Caco-2 (cell line): Measurements from ENCODE around the gene SHMT1. TPM values are rescaled to one million over a fixed set of nuclear protein-coding genes. Genes with fewer than 3 reads are reported as not detected.

ENCODE experiments used
- BruUV-seq: library from RNA; stranded (reverse); fragments of 400-500 nt; replicated peaks from 2 replicates; lab custom pipeline; 2021; lab: Mats Ljungman, UMichigan
- CTCF ChIA-PET: fragments of 300-600 bp; sonication (Branson Sonifier 250); formaldehyde crosslinking; loops from one replicate; lab custom pipeline; 2022; ENCODE audit warnings: antibody characterized with exemption; lab: Charles Lee
- POLR2A ChIA-PET: fragments of 300-600 bp; sonication (Branson Sonifier 250); formaldehyde crosslinking; loops from one replicate; lab custom pipeline; 2022; ENCODE audit warnings: antibody characterized with exemption; lab: Charles Lee
- DNase-seq, 2 experiments: peaks; one replicate each; pipeline versions ENCODE4 v3.0.0 to v3.0.0-alpha.2; 2020 to 2022
- H3K27me3 ChIP-seq: replicated peaks from 2 replicates; pipeline ENCODE4 v1.6.0; 2011; ENCODE audit warnings: low read length; ENCODE audit not compliant: control insufficient read depth, insufficient read depth
- H3K36me3 ChIP-seq: 2 replicates; pipeline ENCODE4 v1.5.1; 2011; ENCODE audit warnings: low read length; ENCODE audit not compliant: control insufficient read depth, insufficient read depth
- H3K4me1 ChIP-seq: fragments of 250-450 bp; sonication (Bioruptor Pico); 2 replicates; pipeline ENCODE4 v1.5.1; 2020; ENCODE audit warnings: mild to moderate bottlenecking
- H3K4me3 ChIP-seq: 2 replicates; pipeline ENCODE4 v1.5.1; 2011; ENCODE audit warnings: low read depth, mild to moderate bottlenecking, control low read depth, low read length
- H3K9me3 ChIP-seq: fragments of 250-450 bp; sonication (Bioruptor Pico); 2 replicates; pipeline ENCODE4 v1.5.1; 2020; ENCODE audit warnings: mild to moderate bottlenecking, moderate library complexity
- H3K27ac Mint-ChIP-seq: one replicate; pipeline ENCODE4 v1.8.0; 2022; ENCODE audit warnings: mixed read lengths; ENCODE audit not compliant: unreplicated experiment
- H3K27me3 Mint-ChIP-seq: one replicate; pipeline ENCODE4 v1.8.0; 2022; ENCODE audit warnings: mixed read lengths; ENCODE audit not compliant: insufficient read depth, unreplicated experiment
- H3K36me3 Mint-ChIP-seq: one replicate; pipeline ENCODE4 v1.8.0; 2022; ENCODE audit warnings: mild to moderate bottlenecking, mixed read lengths; ENCODE audit not compliant: insufficient read depth, unreplicated experiment
- H3K4me1 Mint-ChIP-seq: one replicate; pipeline ENCODE4 v1.8.0; 2022; ENCODE audit warnings: low read depth, mixed read lengths; ENCODE audit not compliant: unreplicated experiment
- H3K4me3 Mint-ChIP-seq: one replicate; pipeline ENCODE4 v1.8.0; 2022; ENCODE audit warnings: mild to moderate bottlenecking, moderate library complexity, mixed read lengths; ENCODE audit not compliant: unreplicated experiment
- H3K9me3 Mint-ChIP-seq: one replicate; pipeline ENCODE4 v1.8.0; 2022; ENCODE audit warnings: mixed read lengths; ENCODE audit not compliant: unreplicated experiment
- intact Hi-C: fragments of 100-400 bp; cut with micrococcal nuclease; formaldehyde crosslinking; loops from one replicate; pipeline ENCODE4 v1.10.0; 2022; ENCODE audit not compliant: unreplicated experiment
- total RNA-seq: library from RNA; stranded (reverse); gene quantifications from 2 replicates; pipeline ENCODE4 v1.2.3, GENCODE V29; 2022
- TF ChIP-seq, protein P1 (sequence below), 2 experiments: fragments of 200-600 bp in 1 of 2; IDR thresholded peaks; 1 replicate in 1 of 2; 2 replicates in 1 of 2; pipeline versions ENCODE4 v1.5.1 to v1.8.0; 2011 to 2022; ENCODE audit warnings: antibody characterized with exemption in 1 of 2, control low read depth in 1 of 2, inconsistent platforms in 1 of 2, low read depth in 1 of 2, low read length in 1 of 2, mild to moderate bottlenecking in 1 of 2, moderate library complexity in 1 of 2; ENCODE audit not compliant: insufficient read depth in 1 of 2, severe bottlenecking in 1 of 2, unreplicated experiment in 1 of 2

SHMT1 gene
- total RNA-seq, 1 experiment from 2014 or later = 72.4 TPM

DNA sequence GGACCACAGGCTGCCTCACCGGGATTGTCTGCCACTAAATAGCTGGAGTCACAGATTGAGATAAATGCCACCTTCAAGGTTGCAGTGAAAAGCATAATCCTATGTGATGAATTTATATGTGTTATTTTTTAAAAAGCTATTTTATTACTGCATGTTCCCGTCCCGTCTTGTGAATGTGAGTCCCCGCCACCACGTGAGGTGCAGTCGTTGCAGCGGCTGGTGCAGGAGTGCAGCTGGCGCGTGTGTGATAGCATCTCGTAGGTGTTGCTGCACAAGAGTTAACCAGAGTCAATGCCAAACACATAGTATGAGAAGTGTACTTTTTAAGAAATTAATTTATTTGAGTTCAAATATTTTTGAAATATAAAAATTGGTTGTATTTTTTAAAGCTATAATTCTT is 35.8 kb downstream of the SHMT1 start:
- DNase-seq = no peak
- H3K36me3 ChIP-seq = peaks cover 8% of the 10 kb centered on the region
- H3K4me3 ChIP-seq = no peak overlapping the region
- TF ChIP-seq, protein P1, sequence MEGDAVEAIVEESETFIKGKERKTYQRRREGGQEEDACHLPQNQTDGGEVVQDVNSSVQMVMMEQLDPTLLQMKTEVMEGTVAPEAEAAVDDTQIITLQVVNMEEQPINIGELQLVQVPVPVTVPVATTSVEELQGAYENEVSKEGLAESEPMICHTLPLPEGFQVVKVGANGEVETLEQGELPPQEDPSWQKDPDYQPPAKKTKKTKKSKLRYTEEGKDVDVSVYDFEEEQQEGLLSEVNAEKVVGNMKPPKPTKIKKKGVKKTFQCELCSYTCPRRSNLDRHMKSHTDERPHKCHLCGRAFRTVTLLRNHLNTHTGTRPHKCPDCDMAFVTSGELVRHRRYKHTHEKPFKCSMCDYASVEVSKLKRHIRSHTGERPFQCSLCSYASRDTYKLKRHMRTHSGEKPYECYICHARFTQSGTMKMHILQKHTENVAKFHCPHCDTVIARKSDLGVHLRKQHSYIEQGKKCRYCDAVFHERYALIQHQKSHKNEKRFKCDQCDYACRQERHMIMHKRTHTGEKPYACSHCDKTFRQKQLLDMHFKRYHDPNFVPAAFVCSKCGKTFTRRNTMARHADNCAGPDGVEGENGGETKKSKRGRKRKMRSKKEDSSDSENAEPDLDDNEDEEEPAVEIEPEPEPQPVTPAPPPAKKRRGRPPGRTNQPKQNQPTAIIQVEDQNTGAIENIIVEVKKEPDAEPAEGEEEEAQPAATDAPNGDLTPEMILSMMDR (IDR thresholded peaks at IDR 0.05; ENCODE audit: insufficient read depth in 1 of 2, low read depth in 1 of 2, low read length in 1 of 2, severe bottlenecking in 1 of 2, unreplicated experiment in 1 of 2) = no peak
- BruUV-seq = TSS peak; percentile 13
- CTCF ChIA-PET = no interaction called here
- Mint-ChIP-seq H3K36me3 (peaks cover 85% of the 10 kb centered on the region), H3K4me1 (no peaks in the 10 kb centered on the region), H3K4me3 (no peak overlapping the region), H3K27ac (no peak overlapping the region), H3K9me3 (no peaks in the 10 kb centered on the region), H3K27me3 (no peaks in the 10 kb centered on the region)
- no peaks in the 10 kb centered on the region for H3K9me3 ChIP-seq
- POLR2A ChIA-PET = no interaction called here
- intact Hi-C loops = no loop called here
- no peaks in the 10 kb centered on the region for H3K27me3 ChIP-seq
- H3K4me1 ChIP-seq = no peaks in the 10 kb centered on the region

DNA sequence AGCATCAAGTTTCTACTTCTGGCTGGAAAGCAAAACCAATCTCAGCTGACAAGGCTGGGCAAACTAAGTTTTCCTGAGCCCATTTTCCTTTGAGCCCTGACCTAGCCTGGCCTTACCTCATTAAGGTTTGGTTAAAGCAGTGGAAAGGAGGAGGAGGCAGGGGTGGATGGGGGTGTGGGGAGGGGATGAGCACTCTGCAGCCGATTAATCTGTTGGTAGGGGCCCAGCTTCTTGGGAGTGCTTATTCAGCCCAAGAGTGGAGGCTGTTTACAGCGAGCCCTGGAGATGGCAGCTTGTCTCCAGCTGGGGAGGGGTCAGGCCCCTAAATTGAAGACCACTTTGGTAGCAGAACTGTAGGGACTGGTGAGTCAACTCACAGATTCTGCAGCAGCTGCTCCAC is 36.3 kb downstream of the SHMT1 start:
- BruUV-seq = no TSS peak
- POLR2A ChIA-PET = no interaction called here
- no peaks in the 10 kb centered on the region for H3K27me3 ChIP-seq
- H3K36me3 Mint-ChIP-seq = peaks cover 86% of the 10 kb centered on the region
- no peak overlapping the region for H3K4me3 ChIP-seq
- CTCF ChIA-PET = interaction anchor here (0.7 kb wide), 1 partner anchor 46 kb away, joined by 3 read pairs; no protein-coding TSS in a partner anchor
- no peaks in the 10 kb centered on the region for H3K9me3 ChIP-seq
- intact Hi-C loops = no loop called here
- H3K4me1 Mint-ChIP-seq = no peaks in the 10 kb centered on the region
- H3K9me3 Mint-ChIP-seq = no peaks in the 10 kb centered on the region
- TF ChIP-seq, protein P1 (IDR thresholded peaks at IDR 0.05; ENCODE audit: insufficient read depth in 1 of 2, low read depth in 1 of 2, low read length in 1 of 2, severe bottlenecking in 1 of 2, unreplicated experiment in 1 of 2) = no peak
- no peak overlapping the region for H3K4me3 Mint-ChIP-seq
- no peak overlapping the region for H3K27ac Mint-ChIP-seq
- H3K27me3 Mint-ChIP-seq = no peaks in the 10 kb centered on the region
- no peaks in the 10 kb centered on the region for H3K4me1 ChIP-seq
- peaks cover 8% of the 10 kb centered on the region for H3K36me3 ChIP-seq
- no peak for DNase-seq

- CTCF ChIA-PET = interaction anchor here (0.7 kb wide), 1 partner anchor 47 kb away, joined by 3 read pairs; no protein-coding TSS in a partner anchor
- no peaks in the 10 kb centered on the region for H3K27me3 Mint-ChIP-seq
- no peak overlapping the region for H3K27ac Mint-ChIP-seq
- Histone ChIP-seq H3K27me3 (no peaks in the 10 kb centered on the region), H3K4me3 (no peak overlapping the region), H3K4me1 (no peaks in the 10 kb centered on the region), H3K9me3 (no peaks in the 10 kb centered on the region), H3K36me3 (peaks cover 8% of the 10 kb centered on the region)
- DNase-seq = no peak
- no peaks in the 10 kb centered on the region for H3K9me3 Mint-ChIP-seq
- H3K36me3 Mint-ChIP-seq = peaks cover 81% of the 10 kb centered on the region
- H3K4me3 Mint-ChIP-seq = no peak overlapping the region
- no peaks in the 10 kb centered on the region for H3K4me1 Mint-ChIP-seq
- POLR2A ChIA-PET = no interaction called here
- no TSS peak for BruUV-seq
- intact Hi-C loops = no loop called here
- TF ChIP-seq, protein P1 (IDR thresholded peaks at IDR 0.05; ENCODE audit: insufficient read depth in 1 of 2, low read depth in 1 of 2, low read length in 1 of 2, severe bottlenecking in 1 of 2, unreplicated experiment in 1 of 2) = no peak
Observed at GRCh38 chr17:18326572-18326971, 36.8 kb downstream of the SHMT1 start.
